ENCODE data around the gene IFI30. TPM values are rescaled to one million over a fixed set of nuclear protein-coding genes. Genes with fewer than 3 reads are reported as not detected.

Gene IFI30
- total RNA-seq, 1 donor from 2014 or later = 60.7 TPM

DNA sequence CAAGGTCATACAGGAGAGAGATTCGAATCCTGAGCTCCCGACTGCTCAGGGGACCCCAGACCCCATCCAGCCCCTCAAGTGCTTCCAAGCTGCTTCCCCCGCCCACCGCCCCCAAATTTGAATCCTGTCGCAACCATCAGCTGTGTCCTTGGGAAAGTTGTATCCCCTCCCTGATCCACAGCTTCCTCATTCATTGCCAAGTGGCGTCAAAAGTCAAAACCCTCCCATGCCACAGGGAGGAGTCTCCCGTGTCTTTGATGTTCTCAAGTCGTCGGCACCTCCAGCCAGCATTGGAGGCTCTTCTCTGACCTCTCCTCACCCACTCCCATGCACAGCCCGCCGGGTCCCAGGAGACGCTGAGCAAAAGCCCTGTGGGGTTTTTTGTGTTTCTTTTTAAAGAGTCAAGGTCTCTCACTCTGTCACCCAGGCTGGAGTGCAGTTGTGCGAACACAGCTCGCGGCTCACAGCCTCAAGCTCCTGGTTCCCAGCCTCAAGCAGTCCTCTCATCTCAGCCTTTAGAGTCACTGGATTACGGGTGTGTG, 2.8 kb upstream of the IFI30 start:
- intact Hi-C loops (cut with micrococcal nuclease) = no loop called here

DNA sequence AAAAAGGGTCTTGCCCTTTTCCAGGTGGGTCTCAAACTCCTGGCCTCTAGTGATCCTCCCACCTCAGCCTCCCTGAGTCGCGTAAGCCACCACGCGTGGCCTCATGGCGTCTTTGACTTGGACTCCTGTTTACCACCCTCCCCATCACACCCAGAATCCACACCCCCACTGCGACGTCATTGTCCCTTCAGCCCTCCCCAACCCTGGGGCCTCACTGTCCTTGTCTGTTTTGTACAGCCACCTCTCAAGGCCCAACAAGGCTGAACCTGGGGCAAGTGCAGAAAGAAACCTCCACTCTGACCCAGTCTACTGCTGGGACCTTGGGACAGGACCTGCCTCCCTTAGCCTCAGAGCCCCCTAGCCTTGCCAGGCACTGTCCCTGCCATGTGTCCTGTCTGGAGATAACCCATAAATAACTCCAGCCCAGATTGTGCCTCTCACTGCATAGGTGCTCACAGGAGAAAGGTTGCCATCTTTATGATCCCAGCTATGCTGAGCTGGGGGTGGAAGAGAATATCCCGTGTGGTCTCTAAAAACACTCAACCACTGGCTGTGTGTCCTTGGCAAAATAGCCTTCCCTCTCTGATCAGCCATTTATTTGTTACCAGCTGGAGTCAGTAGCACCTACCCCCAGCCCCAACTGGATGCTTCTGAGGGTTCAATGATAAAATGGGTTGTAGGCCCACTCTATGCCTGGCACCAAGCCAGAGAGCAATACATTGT, 1.8 kb upstream of the IFI30 start:
- intact Hi-C loops (cut with micrococcal nuclease) = no loop called here

GRCh38 chr19:18172331-18173053, 1.1 kb upstream of the IFI30 start:
- intact Hi-C loops (cut with micrococcal nuclease) = no loop called here

DNA sequence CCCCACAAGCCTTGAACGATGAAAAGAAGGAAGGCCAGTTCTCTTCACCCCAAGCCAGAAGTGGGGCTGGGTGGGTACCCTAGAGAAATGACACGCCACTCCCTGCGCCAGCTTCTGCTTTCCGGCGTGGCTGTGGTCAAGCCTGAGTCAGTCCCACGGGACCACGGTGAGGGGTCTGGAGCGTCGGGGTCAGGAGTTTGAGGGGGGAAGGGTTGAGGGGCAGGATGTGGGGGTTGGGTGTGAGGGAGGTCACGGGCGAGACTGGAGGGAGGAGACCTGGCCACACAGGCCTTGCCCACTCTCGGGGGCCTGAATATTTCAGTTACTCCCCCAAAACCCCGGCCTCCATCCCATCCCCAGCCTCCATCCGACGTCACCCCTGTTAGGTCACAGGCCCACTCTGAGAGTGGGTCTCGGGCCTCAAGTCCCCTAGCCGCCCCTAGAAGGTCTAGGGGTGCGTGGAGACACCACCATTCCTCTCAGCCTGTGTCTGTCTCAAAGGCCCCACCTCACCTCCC, 500 bp upstream of the IFI30 start:
- intact Hi-C loops (cut with micrococcal nuclease) = no loop called here

DNA sequence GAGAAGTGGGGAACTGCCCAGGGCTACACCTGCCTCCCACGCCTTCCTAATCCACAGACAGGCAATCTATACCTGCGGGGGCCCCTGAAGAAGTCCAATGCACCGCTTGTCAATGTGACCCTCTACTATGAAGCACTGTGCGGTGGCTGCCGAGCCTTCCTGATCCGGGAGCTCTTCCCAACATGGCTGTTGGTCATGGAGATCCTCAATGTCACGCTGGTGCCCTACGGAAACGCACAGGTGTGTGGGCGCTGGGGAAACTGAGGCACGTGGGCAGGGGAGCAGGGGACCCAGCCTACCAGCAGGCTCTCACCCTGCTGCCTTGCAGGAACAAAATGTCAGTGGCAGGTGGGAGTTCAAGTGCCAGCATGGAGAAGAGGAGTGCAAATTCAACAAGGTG, 1.4 kb downstream of the IFI30 start:
- intact Hi-C loops (cut with micrococcal nuclease) = no loop called here

DNA sequence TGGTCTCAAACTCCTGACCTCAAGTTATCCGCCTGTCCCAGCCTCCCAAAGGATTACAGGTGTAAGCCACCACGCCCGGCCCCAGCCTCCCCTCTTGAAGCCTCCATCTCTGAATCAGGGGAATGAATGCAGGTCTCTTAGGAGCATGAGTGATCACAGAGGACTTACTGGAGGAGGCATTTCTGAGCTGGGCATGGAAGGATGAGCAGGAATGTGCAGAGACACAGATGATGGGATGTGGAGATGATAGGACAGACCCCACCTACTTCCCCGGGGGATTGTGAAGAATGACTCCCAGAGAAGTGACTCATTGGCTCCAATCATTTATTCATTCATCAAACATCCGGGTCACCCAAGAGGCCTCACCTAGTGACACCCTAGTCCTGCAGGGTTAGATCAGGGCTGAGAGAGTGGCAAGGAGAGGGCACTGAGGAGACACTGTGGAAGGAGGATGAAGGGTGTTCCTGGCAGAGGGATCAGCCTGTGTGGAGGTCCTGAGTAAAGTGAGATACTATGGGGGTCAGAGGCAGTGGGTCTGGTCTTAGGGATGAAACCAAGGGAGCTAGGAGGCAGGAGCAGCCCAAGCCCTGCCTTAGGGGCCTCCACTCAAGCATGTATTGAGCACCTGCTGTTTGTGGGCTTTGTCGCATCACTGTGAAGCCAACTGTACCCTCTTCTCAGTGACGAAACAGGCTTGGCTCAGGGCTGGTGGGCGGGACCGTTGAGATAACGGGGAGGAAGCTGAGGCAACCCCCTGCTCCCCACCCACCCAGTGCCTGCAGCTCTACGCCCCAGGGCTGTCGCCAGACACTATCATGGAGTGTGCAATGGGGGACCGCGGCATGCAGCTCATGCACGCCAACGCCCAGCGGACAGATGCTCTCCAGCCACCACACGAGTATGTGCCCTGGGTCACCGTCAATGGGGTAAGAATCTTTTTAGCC, 3.0 kb downstream of the IFI30 start:
- intact Hi-C loops (cut with micrococcal nuclease) = no loop called here

- intact Hi-C loops (cut with micrococcal nuclease) = no loop called here
These were observed 6.3 kb downstream of the IFI30 start for GRCh38 chr19:18179957-18180356.

DNA sequence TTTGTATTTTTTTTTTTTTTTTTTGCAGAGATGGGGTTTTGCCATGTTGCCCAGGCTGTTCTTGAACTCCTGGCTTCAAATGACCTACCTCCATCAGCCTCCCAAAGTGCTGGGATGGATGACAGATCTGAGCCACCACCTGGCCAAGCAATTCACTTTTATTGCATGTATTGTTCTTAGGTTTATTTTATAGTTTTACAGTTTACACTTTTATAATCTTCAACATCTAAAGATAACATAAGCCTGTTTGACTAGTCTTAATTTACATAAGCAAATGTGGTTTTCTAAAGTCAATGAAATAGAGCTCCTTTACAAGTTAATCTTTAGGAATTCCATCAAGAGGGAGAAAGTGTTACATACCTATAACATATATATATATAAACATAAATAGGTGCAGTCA, 9.9 kb downstream of the IFI30 start:
- intact Hi-C loops (cut with micrococcal nuclease) = no loop called here

DNA sequence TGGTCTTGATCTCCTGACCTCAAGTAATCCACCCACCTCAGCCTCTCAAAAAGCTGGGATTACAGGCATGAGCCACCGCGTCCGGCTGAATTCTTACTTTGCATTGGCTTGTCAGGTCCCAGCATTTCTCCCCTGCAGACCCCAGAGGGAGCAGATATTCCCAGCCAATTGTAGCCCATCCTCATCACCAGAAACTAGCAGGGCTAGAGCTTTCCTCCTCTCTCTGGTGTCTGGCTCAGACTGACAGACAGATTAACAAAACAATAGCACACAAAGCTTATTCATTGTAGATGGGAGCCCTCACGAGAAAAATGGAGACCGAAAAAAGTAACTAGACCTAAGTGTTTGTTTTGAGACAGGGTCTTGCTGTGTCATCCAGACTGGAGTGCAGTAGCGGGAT, 11.9 kb downstream of the IFI30 start:
- intact Hi-C loops (cut with micrococcal nuclease) = no loop called here

- intact Hi-C loops (cut with micrococcal nuclease) = loop anchor here (5.0 kb wide), 1 partner anchor 183 kb away; the partner anchor contains the start of gene ARRDC2
These were observed 16.7 kb downstream of the IFI30 start for GRCh38 chr19:18190278-18190677.

- intact Hi-C loops (cut with micrococcal nuclease) = loop anchor here (1.0 to 5.0 kb wide), 5 partner anchors 13 to 184 kb away; partner anchors contain the start of genes ARRDC2, LSM4 and RAB3A
These were observed 18.0 kb downstream of the IFI30 start for GRCh38 chr19:18191640-18192062.

DNA sequence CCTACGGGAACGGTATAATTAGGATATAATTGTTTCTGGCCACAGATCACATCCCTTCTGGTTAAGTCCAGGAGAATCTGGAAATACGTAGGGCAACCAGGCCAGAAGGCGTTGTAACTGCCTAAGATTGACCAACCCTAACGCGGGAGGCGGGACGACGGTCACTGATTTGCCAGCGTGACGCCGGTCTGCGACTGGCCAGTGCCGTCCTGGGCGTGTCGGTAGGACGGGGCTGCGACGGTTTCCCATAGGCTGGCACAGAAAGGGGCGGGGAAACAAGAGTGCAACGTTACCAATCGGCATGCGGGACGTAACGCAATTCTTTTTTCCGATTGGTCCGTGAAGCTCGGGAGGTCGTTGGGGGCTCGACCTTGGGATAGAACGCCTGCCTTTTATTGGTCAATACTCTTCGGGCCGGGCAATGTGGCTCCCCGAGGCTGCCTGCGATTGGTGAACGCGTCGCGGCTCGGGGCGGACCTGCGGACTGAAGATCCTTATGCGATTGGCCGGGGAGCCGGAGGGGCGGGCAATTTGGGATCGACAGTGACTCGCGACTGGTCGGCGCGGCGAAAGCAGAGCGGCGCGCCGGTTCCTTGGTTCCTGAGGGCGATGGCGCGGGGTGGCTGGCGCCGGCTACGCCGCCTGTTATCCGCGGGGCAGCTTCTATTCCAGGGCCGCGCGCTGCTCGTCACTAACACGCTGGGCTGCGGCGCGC, 19.2 kb downstream of the IFI30 start, which contains the start of gene MPV17L2:
MPV17L2 (plus strand) TSS at position 546 of the 715 bp plus-strand sequence; CDS start at position 610, 64 bp downstream.
- intact Hi-C loops (cut with micrococcal nuclease) = loop anchor here (1.0 to 5.0 kb wide), 5 partner anchors 11 to 186 kb away; partner anchors contain the start of genes ARRDC2, LSM4 and RAB3A

DNA sequence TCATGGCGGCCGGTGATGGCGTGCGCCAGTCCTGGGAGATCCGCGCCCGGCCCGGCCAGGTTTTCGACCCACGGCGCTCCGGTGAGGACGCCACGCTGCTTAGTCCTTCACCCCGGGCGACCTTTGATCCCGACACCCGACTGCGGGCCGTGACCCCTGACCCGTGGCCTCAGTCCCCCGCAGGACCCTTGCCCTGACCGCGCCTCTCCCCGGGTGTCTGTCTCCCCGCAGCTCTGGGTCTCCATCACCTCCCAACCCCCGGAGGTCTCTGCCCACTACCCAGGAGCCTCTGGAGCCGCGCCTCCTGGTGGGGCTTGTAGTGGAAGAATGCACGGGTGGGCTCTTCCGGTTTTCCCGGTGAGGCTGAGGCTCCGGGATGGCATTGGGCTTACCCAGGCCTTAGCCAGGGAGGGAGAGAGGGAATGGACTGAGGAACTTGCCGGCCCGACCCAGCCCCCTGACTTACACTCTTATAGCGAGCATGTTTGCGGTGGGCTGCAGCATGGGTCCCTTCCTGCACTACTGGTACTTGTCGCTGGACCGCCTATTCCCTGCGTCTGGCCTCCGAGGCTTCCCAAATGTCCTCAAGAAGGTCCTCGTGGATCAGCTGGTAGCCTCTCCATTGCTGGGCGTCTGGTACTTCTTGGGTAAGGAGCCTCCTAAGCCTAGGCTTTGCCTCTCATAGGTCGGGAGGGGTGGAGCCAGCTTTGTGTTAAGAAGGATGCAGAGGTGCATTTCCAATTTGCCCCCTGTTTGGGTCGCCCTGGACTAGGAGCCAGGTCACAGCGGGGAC, 20.0 kb downstream of the IFI30 start:
- intact Hi-C loops (cut with micrococcal nuclease) = loop anchor here (2.0 to 5.0 kb wide), 2 partner anchors 75 to 186 kb away; partner anchors contain the start of gene ARRDC2

- intact Hi-C loops (cut with micrococcal nuclease) = loop anchor here (5.0 kb wide), 1 partner anchor 187 kb away; the partner anchor contains the start of gene ARRDC2
These were observed 20.5 kb downstream of the IFI30 start for GRCh38 chr19:18194181-18194530.

GRCh38 chr19:18194554-18195238, 21.1 kb downstream of the IFI30 start:
- intact Hi-C loops (cut with micrococcal nuclease) = loop anchor here (5.0 kb wide), 1 partner anchor 187 kb away; the partner anchor contains the start of gene ARRDC2

- intact Hi-C loops (cut with micrococcal nuclease) = no loop called here
These were observed 22.9 kb downstream of the IFI30 start for GRCh38 chr19:18196511-18196845.

GRCh38 chr19:18197306-18197705, 23.7 kb downstream of the IFI30 start:
- intact Hi-C loops (cut with micrococcal nuclease) = no loop called here

- intact Hi-C loops (cut with micrococcal nuclease) = no loop called here
These were observed 24.3 kb downstream of the IFI30 start for GRCh38 chr19:18197941-18198340.

GRCh38 chr19:18198374-18198773, 24.8 kb downstream of the IFI30 start:
- intact Hi-C loops (cut with micrococcal nuclease) = no loop called here
